GM21526 (cell line): ENCODE data around the gene FLNC.
A peak's percentile ranks its signal among the peaks of the same experiment; 100 is the strongest.

ENCODE experiments used
- ATAC-seq: cut with Tn5 transposase; IDR thresholded peaks from one replicate; pipeline ENCODE4 v1.9.1; 2021; ENCODE audit warnings: moderate library complexity; ENCODE audit not compliant: unreplicated experiment, low FRiP score

The FLNC gene

DNA sequence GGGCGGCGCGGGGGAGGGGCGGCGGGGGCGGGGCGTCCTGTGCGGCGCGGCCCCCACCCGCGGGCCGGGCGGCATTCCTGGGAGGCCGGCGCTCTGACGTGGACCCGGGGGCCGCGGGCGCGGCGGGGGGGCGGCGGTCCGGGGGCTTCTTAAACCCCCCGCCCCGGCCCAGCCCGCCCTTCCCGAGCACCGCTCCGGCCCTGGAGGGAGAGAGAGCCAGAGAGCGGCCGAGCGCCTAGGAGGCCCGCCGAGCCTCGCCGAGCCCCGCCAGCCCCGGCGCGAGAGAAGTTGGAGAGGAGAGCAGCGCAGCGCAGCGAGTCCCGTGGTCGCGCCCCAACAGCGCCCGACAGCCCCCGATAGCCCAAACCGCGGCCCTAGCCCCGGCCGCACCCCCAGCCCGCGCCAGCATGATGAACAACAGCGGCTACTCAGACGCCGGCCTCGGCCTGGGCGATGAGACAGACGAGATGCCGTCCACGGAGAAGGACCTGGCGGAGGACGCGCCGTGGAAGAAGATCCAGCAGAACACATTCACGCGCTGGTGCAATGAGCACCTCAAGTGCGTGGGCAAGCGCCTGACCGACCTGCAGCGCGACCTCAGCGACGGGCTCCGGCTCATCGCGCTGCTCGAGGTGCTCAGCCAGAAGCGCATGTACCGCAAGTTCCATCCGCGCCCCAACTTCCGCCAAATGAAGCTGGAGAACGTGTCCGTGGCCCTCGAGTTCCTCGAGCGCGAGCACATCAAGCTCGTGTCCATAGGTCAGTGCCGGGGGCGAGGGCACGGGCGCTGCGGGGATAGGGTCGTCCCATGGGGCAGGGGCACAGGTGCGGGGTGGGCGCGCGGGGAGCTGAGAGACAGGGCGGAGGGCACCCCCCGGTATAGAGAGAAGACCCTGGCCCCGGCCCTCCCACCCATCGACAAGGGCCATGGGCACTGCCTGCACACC lies at the start of gene FLNC:
Gene FLNC (plus strand): TSS at position 176 of the 947 bp plus-strand sequence. CDS start 232 bp downstream, at position 408.
- ATAC-seq, result no peak

DNA sequence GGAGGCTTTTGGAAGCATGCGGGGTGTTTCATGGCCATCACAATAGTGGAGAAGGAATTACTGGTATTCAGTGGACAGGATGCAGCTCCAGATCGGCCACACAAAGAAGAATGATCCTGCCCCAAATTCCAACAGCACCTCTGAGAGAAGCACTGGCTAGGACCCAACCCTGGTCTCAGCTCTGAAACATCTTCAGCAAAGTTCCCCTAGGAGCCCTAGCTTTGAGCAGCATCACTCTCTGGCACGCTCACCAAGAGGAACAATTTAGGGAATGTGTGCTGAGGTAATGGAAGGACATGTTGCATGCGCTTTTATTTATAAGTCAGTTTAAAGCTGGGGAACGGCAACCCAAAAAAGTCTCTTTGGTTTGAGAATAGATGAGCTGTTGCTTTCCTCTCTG lies 49.1 kb upstream of the FLNC start:
- ATAC-seq, result no peak

DNA sequence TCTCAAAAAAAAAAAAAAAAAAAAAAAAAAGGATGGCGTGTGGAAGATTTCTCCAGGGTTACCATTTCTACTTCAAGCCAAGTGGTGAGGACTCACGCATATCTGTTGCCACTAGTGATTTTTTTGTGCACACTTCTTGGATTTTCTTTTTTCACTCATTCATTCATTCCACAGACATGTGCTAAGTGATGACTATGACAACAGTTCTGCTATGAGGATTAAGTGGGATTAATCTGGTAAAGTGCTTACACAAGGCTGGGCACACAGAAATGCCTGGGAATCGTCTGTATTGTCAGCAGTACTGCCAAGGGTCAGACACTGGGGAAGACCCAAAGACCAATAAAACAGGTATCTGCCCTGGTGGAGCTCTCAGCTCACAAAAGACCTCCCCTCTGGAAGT lies 48.4 kb upstream of the FLNC start:
- ATAC-seq, result no peak

GRCh38 chr7:128783143-128783861 lies 46.9 kb upstream of the FLNC start:
- ATAC-seq, result no peak

DNA sequence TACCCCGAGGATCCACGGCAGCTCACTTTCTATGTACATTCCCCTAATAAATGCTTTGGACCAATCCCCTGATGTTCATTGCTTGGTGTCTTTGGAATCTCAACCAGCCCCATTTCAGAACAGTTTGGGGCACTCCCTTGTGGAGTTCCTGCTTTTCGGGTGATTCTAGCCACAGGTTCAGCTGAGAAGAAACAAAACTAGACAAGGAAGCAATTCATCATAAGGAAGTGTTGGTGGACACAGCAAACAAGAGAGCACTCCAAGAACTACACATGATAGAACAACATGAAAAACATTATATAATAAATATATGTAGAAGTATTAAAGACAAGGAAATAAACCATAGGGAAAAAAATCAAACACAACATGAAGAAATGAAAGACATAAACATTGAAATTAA lies 44.5 kb upstream of the FLNC start:
- no peak for ATAC-seq

- ATAC-seq, result no peak
These were observed 41.5 kb upstream of the FLNC start for GRCh38 chr7:128788446-128789412.

- peak; percentile 3 for ATAC-seq
These were observed 39.7 kb upstream of the FLNC start for GRCh38 chr7:128790315-128791041.

- ATAC-seq, result peak; percentile 78
These were observed 38.9 kb upstream of the FLNC start, which contains the start of gene CCDC136 for GRCh38 chr7:128791121-128791971. TSS of gene CCDC136 (plus strand) at chr7:128791968. CDS start at chr7:128792412, 444 bp downstream.

DNA sequence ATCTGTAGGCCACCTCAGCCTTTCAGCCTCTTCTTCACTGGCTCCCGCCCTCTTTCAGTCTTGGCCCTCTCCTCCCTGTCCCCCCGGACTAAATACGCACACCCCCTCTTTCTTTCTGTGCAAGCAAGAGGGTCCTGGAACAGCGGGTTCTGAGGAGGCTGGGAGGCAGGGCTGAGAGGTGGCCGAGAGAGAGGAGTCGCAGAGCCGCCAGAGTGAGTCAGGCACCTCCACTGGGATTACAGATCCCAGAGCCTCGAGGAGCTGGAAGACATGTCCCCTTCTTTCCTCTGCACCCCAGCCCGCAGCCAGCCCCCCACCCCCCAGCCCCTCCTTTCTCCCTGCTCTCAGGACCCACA lies 38.3 kb upstream of the FLNC start:
- ATAC-seq, result no peak

GRCh38 chr7:128792471-128793180 lies 37.6 kb upstream of the FLNC start:
- no peak for ATAC-seq

DNA sequence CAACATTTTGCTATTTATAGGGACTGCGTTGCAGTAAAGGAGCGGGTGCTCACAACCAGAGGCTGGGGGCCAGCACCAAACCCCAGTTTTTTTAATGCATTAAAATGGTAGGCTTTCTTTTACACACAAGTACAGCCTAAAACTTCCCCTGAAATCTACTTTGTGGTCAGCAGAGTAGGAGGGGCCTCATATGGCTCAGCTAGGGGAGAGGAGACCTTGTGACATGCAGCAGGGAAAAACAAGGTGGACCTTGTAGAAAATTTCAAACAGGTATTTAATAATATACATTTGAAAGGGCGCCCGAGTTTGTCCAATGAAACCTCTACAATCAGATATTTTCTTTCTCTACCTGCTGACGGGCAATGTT lies 37.0 kb upstream of the FLNC start:
- ATAC-seq, result no peak

DNA sequence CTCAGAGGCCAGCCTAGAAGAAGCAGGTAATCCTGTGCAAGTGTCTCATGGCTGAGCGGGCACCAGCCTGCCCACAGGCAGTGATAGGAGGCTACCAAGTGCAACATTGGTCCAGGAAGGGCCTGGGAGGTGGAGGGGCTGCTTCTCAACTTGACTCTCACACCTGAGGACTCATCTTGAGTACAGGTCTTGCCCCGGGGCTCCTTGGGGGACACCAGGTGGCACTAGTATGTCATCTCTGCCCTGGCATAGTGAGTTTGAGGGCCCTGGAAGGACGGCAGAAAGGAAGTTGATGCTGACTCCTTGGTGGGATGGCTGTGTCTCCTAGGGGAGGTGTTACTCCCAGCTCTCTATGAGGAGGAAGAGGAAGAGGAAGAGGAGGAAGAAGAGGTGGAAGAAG lies 36.2 kb upstream of the FLNC start:
- no peak for ATAC-seq

DNA sequence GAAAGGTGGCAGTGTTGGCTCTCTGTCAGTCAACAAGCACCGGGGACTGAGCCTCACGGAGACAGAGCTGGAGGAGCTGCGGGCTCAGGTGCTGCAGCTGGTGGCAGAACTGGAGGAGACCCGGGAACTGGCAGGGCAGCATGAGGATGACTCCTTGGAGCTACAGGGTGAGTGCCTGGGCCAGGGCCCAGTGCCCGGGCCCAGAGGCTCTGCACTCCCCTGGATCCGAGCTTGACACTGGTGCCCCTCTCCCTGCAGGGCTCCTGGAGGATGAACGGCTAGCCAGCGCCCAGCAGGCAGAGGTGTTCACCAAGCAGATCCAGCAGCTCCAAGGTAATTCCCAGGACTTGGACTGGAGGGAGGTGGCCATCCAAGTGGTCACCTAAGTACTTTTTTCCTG lies 35.8 kb upstream of the FLNC start:
- ATAC-seq, result no peak

- ATAC-seq, result no peak
These were observed 35.1 kb upstream of the FLNC start for GRCh38 chr7:128795129-128795528.

- no peak for ATAC-seq
These were observed 33.9 kb upstream of the FLNC start for GRCh38 chr7:128796327-128796726.

DNA sequence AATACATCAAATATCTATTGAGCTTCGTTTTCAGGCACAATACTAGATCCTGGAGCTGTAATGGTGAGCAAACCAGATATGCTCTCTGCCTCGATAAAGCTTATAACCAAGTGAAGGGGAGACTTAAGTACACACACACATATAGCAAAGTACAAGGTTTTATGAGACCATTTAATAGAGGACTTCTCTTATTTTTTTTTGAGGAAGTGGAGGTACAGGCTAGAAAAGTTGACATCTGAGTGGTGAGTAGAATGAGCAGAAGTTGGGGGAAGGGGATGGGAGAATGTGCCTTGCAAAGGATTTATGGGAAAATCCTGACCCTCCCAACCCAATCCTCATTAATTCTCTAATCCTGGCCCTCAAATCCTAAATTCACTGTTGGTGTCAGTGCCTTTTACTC lies 30.8 kb upstream of the FLNC start:
- ATAC-seq, result no peak

GRCh38 chr7:128800567-128800966 lies 29.6 kb upstream of the FLNC start:
- no peak for ATAC-seq

GRCh38 chr7:128801003-128801402 lies 29.2 kb upstream of the FLNC start:
- ATAC-seq, result no peak
